ENCODE results near the gene FUS. TPM values are rescaled to one million over a fixed set of nuclear protein-coding genes. Genes with fewer than 3 reads are reported as not detected.
"Not testable (repeated sequence)": the region's sequence is repeated elsewhere in the genome, so short reads cannot be mapped to it uniquely, and the experiment has no call there.

The FUS gene
- total and polyA plus RNA-seq, 12 donors: 12.7 to 536 (median 148) TPM

DNA sequence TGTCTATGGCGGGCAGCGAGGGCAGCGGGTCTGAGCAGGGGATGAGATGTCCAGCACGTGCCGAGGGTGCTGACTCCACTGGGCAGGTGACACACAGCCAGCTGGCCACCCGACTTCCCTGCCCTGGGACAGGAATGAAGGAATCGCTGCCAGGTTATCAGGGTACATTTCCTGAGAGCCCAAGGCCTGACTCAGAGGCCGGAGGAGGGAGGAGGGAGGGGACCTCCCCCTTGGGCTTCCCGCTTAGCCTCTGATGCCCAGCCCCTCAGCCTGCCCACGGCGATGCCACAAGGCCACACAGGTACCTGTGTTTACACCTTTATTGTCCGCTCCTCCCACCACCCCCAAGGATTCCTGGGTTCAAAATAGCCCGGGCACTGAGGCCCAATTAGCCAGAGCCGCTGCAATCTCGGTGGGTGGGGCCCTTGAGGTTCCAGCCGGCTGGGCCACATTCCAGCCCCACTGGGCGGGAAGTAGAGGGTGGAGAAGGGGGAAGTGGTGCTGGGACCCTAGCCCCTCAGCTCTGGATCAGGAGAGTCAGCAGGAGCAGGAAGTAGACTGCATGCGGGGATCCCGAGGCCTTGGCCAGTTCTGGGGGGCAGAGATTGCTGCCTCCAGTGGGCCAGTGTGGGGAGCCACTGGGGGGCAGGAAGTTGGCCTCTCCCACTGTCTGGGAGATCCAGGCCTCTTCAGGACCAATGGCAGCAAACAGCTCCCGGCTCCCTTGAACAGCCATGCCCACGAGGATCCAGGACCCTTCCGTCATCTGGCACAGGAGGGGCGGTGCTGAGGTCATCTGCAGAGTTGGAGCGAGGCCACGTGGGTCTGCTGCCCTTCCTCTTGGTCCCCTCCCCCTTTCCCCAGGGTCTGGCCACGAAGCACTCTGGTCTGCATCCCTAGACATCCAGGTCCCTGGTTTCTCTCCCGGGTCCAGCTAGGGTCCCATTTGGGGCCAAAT, 41.0 kb upstream of the FUS start:
- Histone ChIP-seq H3K9me3 (replicated peaks in 1 of 3) (no peaks in the 10 kb centered on the region), H3K27ac (peak overlapping the region in 4 of 5 donors; percentile 51 to 86 (median 66)), H3K27me3 (no peaks in the 10 kb centered on the region), H3K4me1 (replicated peaks in 1 of 2) (peaks cover 23 to 26% of the 10 kb centered on the region in 2 donors), H3K36me3 (replicated peaks in 1 of 2) (no peaks in the 10 kb centered on the region), H3K4me3 (peak overlapping the region in 1 of 4 donors; percentile 33)
- 29 to 51% (median 41%) methylated on average over 14 to 27 of the region's 27 CpGs for WGBS, 4 donors
- DNase-seq: peak; percentile 76 to 96 (median 93)
- peak in 1 of 2 donors; percentile 46 for TF ChIP-seq POLR2A (IDR thresholded peaks at IDR 0.05)
- TF ChIP-seq, protein P1, sequence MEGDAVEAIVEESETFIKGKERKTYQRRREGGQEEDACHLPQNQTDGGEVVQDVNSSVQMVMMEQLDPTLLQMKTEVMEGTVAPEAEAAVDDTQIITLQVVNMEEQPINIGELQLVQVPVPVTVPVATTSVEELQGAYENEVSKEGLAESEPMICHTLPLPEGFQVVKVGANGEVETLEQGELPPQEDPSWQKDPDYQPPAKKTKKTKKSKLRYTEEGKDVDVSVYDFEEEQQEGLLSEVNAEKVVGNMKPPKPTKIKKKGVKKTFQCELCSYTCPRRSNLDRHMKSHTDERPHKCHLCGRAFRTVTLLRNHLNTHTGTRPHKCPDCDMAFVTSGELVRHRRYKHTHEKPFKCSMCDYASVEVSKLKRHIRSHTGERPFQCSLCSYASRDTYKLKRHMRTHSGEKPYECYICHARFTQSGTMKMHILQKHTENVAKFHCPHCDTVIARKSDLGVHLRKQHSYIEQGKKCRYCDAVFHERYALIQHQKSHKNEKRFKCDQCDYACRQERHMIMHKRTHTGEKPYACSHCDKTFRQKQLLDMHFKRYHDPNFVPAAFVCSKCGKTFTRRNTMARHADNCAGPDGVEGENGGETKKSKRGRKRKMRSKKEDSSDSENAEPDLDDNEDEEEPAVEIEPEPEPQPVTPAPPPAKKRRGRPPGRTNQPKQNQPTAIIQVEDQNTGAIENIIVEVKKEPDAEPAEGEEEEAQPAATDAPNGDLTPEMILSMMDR (IDR thresholded peaks at IDR 0.05): no peak
- intact Hi-C loops (cut with DNase I): no loop called here

DNA sequence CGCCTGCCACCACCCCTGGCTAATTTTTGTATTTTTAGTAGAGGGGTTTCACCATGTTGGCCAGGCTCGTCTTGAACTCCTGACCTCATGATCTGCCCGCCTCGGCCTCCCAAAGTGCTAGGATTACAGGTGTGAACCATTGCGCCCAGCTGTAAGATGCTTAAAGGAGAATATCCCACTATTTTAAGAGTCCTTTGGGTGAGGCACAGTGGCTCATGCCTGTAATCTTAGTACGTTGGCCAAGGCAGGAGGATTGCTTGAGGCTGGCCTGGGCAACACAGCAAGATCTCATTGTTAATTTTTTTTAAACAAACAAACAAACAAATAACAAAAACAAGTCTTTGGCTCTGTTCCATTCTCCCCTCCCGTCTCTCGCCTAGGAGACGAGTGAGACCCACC, 38.9 kb upstream of the FUS start:
- Histone ChIP-seq H3K27ac (peak overlapping the region; percentile 70 to 94 (median 91)), H3K4me1 (replicated peaks in 1 of 2) (peaks cover 23 to 26% of the 10 kb centered on the region in 2 donors)
- not testable (repeated sequence) for DNase-seq; H3K36me3 ChIP-seq (replicated peaks in 1 of 2); H3K27me3 ChIP-seq; H3K9me3 ChIP-seq (replicated peaks in 1 of 3); H3K4me3 ChIP-seq
- intact Hi-C loops (cut with DNase I): loop anchor here (10.0 kb wide), 2 partner anchors 56 to 156 kb away; partner anchors contain the start of genes HSD3B7 (in 1 of the 2) and PRSS53 (in 1 of the 2)
- 88 to 93% (median 93%) methylated on average over 9 of the region's 9 CpGs for WGBS, 4 donors

DNA sequence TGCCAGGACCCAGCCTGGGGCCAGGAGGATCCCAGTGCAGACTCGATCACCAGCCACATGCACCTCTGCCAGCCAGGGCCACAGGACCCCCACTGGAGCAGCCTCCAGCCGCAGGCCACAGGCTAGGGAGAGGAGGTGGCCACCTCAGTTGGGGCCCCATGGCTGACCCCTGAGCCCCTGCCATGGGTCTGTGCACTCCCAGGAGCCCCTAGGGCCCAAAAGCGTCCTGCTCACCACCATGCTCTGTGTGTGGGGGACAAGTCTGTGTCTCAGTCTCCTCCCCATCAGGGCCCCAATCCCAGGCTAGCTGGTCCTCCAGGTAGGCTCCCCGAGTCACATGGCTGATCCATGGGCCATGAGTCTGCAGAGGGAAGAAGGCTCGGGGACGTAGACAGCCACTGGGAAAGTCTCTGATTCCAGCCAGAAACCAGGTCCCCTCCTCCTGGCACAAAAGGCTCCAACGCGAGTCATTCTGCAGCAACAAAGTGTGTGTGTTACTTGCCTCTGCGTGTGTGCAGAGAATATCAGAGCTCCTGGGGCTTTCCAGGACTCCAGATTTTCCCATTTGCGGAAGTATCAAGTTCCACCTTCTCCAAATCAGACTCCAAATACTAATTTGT, 38.3 kb upstream of the FUS start:
- H3K4me3 ChIP-seq: peak overlapping the region in 1 of 4 donors; percentile 12
- TF ChIP-seq, protein P1 (IDR thresholded peaks at IDR 0.05): no peak
- no peak for TF ChIP-seq POLR2A (IDR thresholded peaks at IDR 0.05)
- peak; percentile 56 to 85 (median 82) for DNase-seq
- WGBS, 4 donors: 8 to 25% (median 24%) methylated on average over 4 to 10 of the region's 10 CpGs
- H3K27ac ChIP-seq: peak overlapping the region; percentile 70 to 94 (median 91)
- H3K4me1 ChIP-seq (replicated peaks in 1 of 2): peaks cover 23 to 26% of the 10 kb centered on the region in 2 donors
- no peaks in the 10 kb centered on the region for H3K27me3 ChIP-seq
- H3K9me3 ChIP-seq (replicated peaks in 1 of 3): no peaks in the 10 kb centered on the region
- no peaks in the 10 kb centered on the region for H3K36me3 ChIP-seq (replicated peaks in 1 of 2)
- intact Hi-C loops (cut with DNase I): loop anchor here (10.0 kb wide), 2 partner anchors 57 to 157 kb away; partner anchors contain the start of genes HSD3B7 (in 1 of the 2) and PRSS53 (in 1 of the 2)

DNA sequence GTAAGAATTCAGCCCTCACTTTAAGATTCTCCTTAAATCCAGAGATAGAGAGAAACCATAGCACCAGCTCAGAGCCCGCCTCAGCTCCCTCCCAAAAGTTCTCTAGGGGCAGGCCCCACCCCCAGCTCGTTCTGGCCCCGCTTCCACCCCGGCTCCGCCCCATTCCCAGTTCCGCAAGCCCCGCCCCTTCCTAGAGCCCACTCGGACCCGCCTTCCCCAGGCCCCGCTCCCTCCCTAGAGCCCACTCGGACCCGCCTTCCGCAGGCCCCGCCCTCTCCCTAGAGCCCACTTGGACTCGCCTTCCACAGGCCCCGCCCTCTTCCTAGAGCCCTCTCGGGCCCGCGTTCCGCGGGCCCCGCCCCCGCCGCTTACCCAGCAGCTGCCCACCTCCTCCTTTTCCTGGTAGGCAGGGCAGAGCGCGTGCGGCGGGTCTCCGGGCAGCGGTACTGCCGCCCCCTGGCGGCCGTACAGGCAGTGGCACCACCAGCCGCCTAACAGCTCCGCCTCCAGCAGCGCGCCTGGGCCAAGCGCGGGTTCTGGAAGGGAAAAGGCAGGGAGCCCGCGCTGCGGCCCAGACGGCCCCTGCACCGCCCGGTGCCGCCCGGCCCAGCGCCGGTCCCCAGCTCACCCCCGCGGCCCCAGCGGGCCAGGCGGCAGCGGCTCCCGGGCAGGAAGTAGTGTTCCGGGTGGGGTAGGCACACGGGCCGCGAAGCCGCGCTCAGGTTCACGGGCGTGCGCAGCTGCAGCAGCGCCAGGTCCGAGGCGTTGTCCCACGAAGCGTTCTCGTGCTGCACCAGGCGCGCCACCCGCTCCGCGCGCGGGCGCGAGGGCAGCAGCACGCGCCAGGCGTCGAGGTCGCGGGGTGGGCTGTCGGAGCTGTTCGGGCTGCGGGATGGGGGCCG, 37.6 kb upstream of the FUS start:
- intact Hi-C loops (cut with DNase I): loop anchor here (10.0 kb wide), 2 partner anchors 58 to 158 kb away; partner anchors contain the start of genes HSD3B7 (in 1 of the 2) and PRSS53 (in 1 of the 2)
- Histone ChIP-seq H3K27ac (peak overlapping the region; percentile 70 to 94 (median 91)), H3K4me1 (replicated peaks in 1 of 2) (peaks cover 23 to 26% of the 10 kb centered on the region in 2 donors), H3K4me3 (peak overlapping the region in 2 of 4 donors; percentile 18 to 53), H3K36me3 (replicated peaks in 1 of 2) (no peaks in the 10 kb centered on the region), H3K27me3 (no peaks in the 10 kb centered on the region), H3K9me3 (replicated peaks in 1 of 3) (no peaks in the 10 kb centered on the region)
- TF ChIP-seq, protein P1 (IDR thresholded peaks at IDR 0.05): peak; percentile 83 to 100 (median 96)
- peak in 1 of 2 donors; percentile 81 for TF ChIP-seq POLR2A (IDR thresholded peaks at IDR 0.05)
- peak; percentile 99 for DNase-seq
- WGBS, 4 donors: 0 to 3% (median 2%) methylated on average over 42 to 89 of the region's 89 CpGs; no CpG with 5 or more reads in 1 of the 4 donors

Data from adrenal gland (tissue), 12 donors.